HCT116 (cell line): ENCODE data around the gene PLPPR2. TPM values are rescaled to one million over a fixed set of nuclear protein-coding genes. Genes with fewer than 3 reads are reported as not detected.

Experiments
- ATAC-seq: fragments of 200-7000 bp; cut with Tn5 transposase; 2 replicates; pipeline ENCODE4 v1.9.1; 2020; ENCODE audit warnings: mild to moderate bottlenecking, moderate library complexity
- BruUV-seq: library from RNA; stranded (reverse); fragments of 400-500 nt; replicated peaks from 2 replicates; lab custom pipeline; 2021; lab: Mats Ljungman, UMichigan
- CTCF ChIA-PET: fragments of 300-600 bp; sonication (Branson Sonifier 250); formaldehyde crosslinking; loops from one replicate; lab custom pipeline; 2021; ENCODE audit warnings: antibody characterized with exemption; lab: Charles Lee
- POLR2A ChIA-PET: fragments of 300-600, 350-600 bp; sonication (Branson Sonifier 250); formaldehyde crosslinking; loops from one replicate; lab custom pipeline; 2021; ENCODE audit warnings: antibody characterized with exemption; lab: Charles Lee
- RAD21 ChIA-PET, 2 experiments: fragments of 300-600 bp; sonication (Branson Sonifier 250); formaldehyde crosslinking; loops; one replicate each; lab custom pipeline; 2023; ENCODE audit warnings: low total read pairs in 2 of 2; ENCODE audit not compliant: uncharacterized antibody in 2 of 2, unreplicated experiment in 2 of 2, low non-redundant PET in 1 of 2; lab: Charles Lee
- DNase-seq: peaks from one replicate; pipeline ENCODE4 v3.0.0-alpha.2; 2010; ENCODE audit warnings: low read depth, low spot score
- H2AFZ ChIP-seq: fragments of 200-600 bp; shearing (Covaris generic), sonication (generic); 2 replicates; pipeline ENCODE4 v1.6.1; 2017; ENCODE audit warnings: low read depth, mixed run types, mixed read lengths, antibody characterized with exemption, low read length; ENCODE audit not compliant: poor library complexity, severe bottlenecking
- H3K27ac ChIP-seq: 2 replicates; pipeline ENCODE4 v1.5.1; 2012; ENCODE audit warnings: low read depth, low read length
- H3K27me3 ChIP-seq: fragments of 200-600 bp; sonication (generic); 2 replicates; pipeline ENCODE4 v1.6.1; 2016; ENCODE audit warnings: mixed run types, low read length, mixed read lengths; ENCODE audit not compliant: insufficient read depth
- H3K36me3 ChIP-seq, 2 experiments: fragments of 200-500 bp in 1 of 2; fragments of 200-600 bp in 1 of 2; sonication (Bioruptor generic) in 1 of 2; sonication (generic) in 1 of 2; 2 replicates each; pipeline versions ENCODE4 v1.5.1 to v1.6.1; 2014 to 2016; ENCODE audit warnings: low read length in 2 of 2, inconsistent platforms in 1 of 2, mixed read lengths in 1 of 2, mixed run types in 1 of 2; ENCODE audit not compliant: insufficient read depth in 2 of 2, control insufficient read depth in 1 of 2
- H3K4me1 ChIP-seq, 2 experiments: fragments of 200-600 bp in 1 of 2; sonication (generic) in 1 of 2; 2 replicates each; pipeline versions ENCODE4 v1.5.1 to v1.6.1; 2012 to 2017; ENCODE audit warnings: low read length in 2 of 2, inconsistent platforms in 1 of 2, mild to moderate bottlenecking in 1 of 2, mixed read lengths in 1 of 2, mixed run types in 1 of 2, moderate library complexity in 1 of 2; ENCODE audit not compliant: insufficient read depth in 2 of 2, control insufficient read depth in 1 of 2
- H3K4me2 ChIP-seq: fragments of 200-600 bp; sonication (generic); 2 replicates; pipeline ENCODE4 v1.6.1; 2017; ENCODE audit warnings: mixed run types, low read length, mixed read lengths
- H3K4me3 ChIP-seq, 2 experiments: fragments of 200-600 bp in 1 of 2; sonication (generic) in 1 of 2; replicated peaks in 1 of 2; 2 replicates each; pipeline ENCODE4 v1.5.1; 2011 to 2016; ENCODE audit warnings: low read length in 2 of 2, control low read depth in 1 of 2, low read depth in 1 of 2, mild to moderate bottlenecking in 1 of 2, mixed read lengths in 1 of 2, mixed run types in 1 of 2
- H3K79me2 ChIP-seq: fragments of 200-600 bp; sonication (generic); 2 replicates; pipeline ENCODE4 v1.6.1; 2017; ENCODE audit warnings: mild to moderate bottlenecking, mixed run types, low read length, moderate library complexity, mixed read lengths; ENCODE audit not compliant: insufficient read depth
- H3K9ac ChIP-seq: fragments of 200-600 bp; sonication (generic); 2 replicates; pipeline ENCODE4 v1.6.1; 2016; ENCODE audit warnings: low read length, mixed read lengths
- H3K9me2 ChIP-seq: fragments of 200-600 bp; sonication (generic), shearing (Covaris generic); 2 replicates; pipeline ENCODE4 v1.6.1; 2017; ENCODE audit warnings: mixed run types, mild to moderate bottlenecking, moderate library complexity; ENCODE audit not compliant: insufficient read depth
- H3K9me3 ChIP-seq, 2 experiments: fragments of 200-500 bp in 1 of 2; fragments of 200-600 bp in 1 of 2; sonication (Bioruptor generic) in 1 of 2; sonication (generic) in 1 of 2; 2 replicates each; pipeline ENCODE4 v1.6.1; 2014 to 2017; ENCODE audit warnings: low read length in 2 of 2, mixed read lengths in 2 of 2, inconsistent platforms in 1 of 2, low read depth in 1 of 2, mild to moderate bottlenecking in 1 of 2, mixed run types in 1 of 2, moderate library complexity in 1 of 2; ENCODE audit not compliant: control insufficient read depth in 1 of 2, insufficient read depth in 1 of 2
- H4K20me1 ChIP-seq: fragments of 200-600 bp; sonication (generic), shearing (Covaris generic); 2 replicates; pipeline ENCODE4 v1.6.1; 2017; ENCODE audit warnings: mixed run types, mild to moderate bottlenecking, moderate library complexity; ENCODE audit not compliant: insufficient read depth
- ATF3 ChIP-seq: IDR thresholded peaks from 2 replicates; pipeline ENCODE4 v1.6.1; 2012
- CEBPB ChIP-seq: IDR thresholded peaks from 2 replicates; pipeline ENCODE4 v1.6.1; 2012; ENCODE audit warnings: low read depth
- EGR1 ChIP-seq: IDR thresholded peaks from 2 replicates; pipeline ENCODE4 v1.6.1; 2012; ENCODE audit warnings: low read depth
- ELF1 ChIP-seq: IDR thresholded peaks from 2 replicates; pipeline ENCODE4 v1.6.1; 2012; ENCODE audit warnings: low read depth, borderline replicate concordance
- EZH2 ChIP-seq: fragments of 200-600 bp; sonication (generic); IDR thresholded peaks from 2 replicates; pipeline ENCODE4 v1.6.1; 2017; ENCODE audit warnings: antibody characterized with exemption, mixed run types
- FOSL1 ChIP-seq: IDR thresholded peaks from 2 replicates; pipeline ENCODE4 v1.6.1; 2012; ENCODE audit warnings: low read depth
- JUND ChIP-seq: IDR thresholded peaks from 2 replicates; pipeline ENCODE4 v1.6.1; 2012
- POLR2A ChIP-seq: IDR thresholded peaks from 2 replicates; pipeline ENCODE4 v1.7.0; 2011; ENCODE audit warnings: borderline replicate concordance; ENCODE audit not compliant: insufficient read depth, insufficient read length; ENCODE audit errors: extremely low read depth
- POLR2AphosphoS5 ChIP-seq: IDR thresholded peaks from 2 replicates; pipeline ENCODE4 v1.6.1; 2011; ENCODE audit warnings: mild to moderate bottlenecking, low read depth, low read length, moderate library complexity
- RAD21 ChIP-seq: IDR thresholded peaks from 2 replicates; pipeline ENCODE4 v1.6.1; 2012; ENCODE audit warnings: low read depth, mild to moderate bottlenecking
- SIN3A ChIP-seq: IDR thresholded peaks from 2 replicates; pipeline ENCODE4 v1.6.1; 2012; ENCODE audit warnings: low read depth
- SP1 ChIP-seq: IDR thresholded peaks from 2 replicates; pipeline ENCODE4 v1.6.1; 2012; ENCODE audit warnings: low read depth
- SRF ChIP-seq: IDR thresholded peaks from 2 replicates; pipeline ENCODE4 v1.6.1; 2012; ENCODE audit warnings: low read depth
- TCF7L2 ChIP-seq: IDR thresholded peaks from 2 replicates; pipeline ENCODE4 v1.7.0; 2011; ENCODE audit warnings: borderline replicate concordance, inconsistent platforms; ENCODE audit not compliant: insufficient read depth, insufficient read length; ENCODE audit errors: extremely low read depth
- YY1 ChIP-seq: IDR thresholded peaks from 2 replicates; pipeline ENCODE4 v1.6.1; 2011; ENCODE audit warnings: low read length, low read depth, moderate library complexity, mild to moderate bottlenecking; ENCODE audit not compliant: insufficient replicate concordance; ENCODE audit errors: extremely low read depth
- ZFX ChIP-seq: fragments of 450-650 bp; IDR thresholded peaks from 2 replicates; pipeline ENCODE4 v1.6.1; 2017
- ZNF274 ChIP-seq: fragments of 200-500 bp; sonication (Bioruptor generic); IDR thresholded peaks from 2 replicates; pipeline ENCODE4 v1.6.1; 2014; ENCODE audit warnings: mild to moderate bottlenecking, low read depth, low read length, inconsistent platforms
- intact Hi-C: fragments of 100-400 bp; cut with micrococcal nuclease; formaldehyde crosslinking; loops from 2 replicates; pipeline ENCODE4 v1.10.0; 2022
- total RNA-seq: library from RNA; stranded (reverse); gene quantifications from one replicate; pipeline ENCODE4 v1.2.1, GENCODE V29; 2021; ENCODE audit not compliant: unreplicated experiment

PLPPR2 gene
- total RNA-seq, 1 experiment from 2014 or later, result 23.2 TPM

GRCh38 chr19:11399667-11400066 lies 44.4 kb downstream of the PLPPR2 start:
- Histone ChIP-seq H3K79me2 (no peaks in the 10 kb centered on the region), H3K27ac (no peak overlapping the region), H3K27me3 (no peaks in the 10 kb centered on the region), H3K36me3 (peaks cover 20 to 26% of the 10 kb centered on the region in 2 experiments; a peak in 3 of 4 replicates), H3K4me3 (no peak overlapping the region), H4K20me1 (no peaks in the 10 kb centered on the region), H2AFZ (no peak overlapping the region), H3K4me1 (no peaks in the 10 kb centered on the region), H3K9ac (no peak overlapping the region), H3K9me2 (no peaks in the 10 kb centered on the region), H3K4me2 (no peak overlapping the region), H3K9me3 (no peaks in the 10 kb centered on the region)
- intact Hi-C loops, result no loop called here
- BruUV-seq, result no TSS peak
- ATAC-seq, result no peak
- TF ChIP-seq ZFX, result no peak
- TF ChIP-seq SIN3A, result no peak
- no peak for TF ChIP-seq SRF
- TF ChIP-seq ZNF274, result no peak
- no peak for TF ChIP-seq FOSL1
- TF ChIP-seq POLR2AphosphoS5, result no peak
- no peak for TF ChIP-seq POLR2A
- DNase-seq, result no peak
- ChIA-PET POLR2A (no interaction called here), CTCF (no interaction called here), RAD21 (no interaction called here)

GRCh38 chr19:11400798-11401197 lies 45.6 kb downstream of the PLPPR2 start:
- Histone ChIP-seq H3K9me3 (no peaks in the 10 kb centered on the region), H3K9me2 (no peaks in the 10 kb centered on the region), H3K4me2 (no peak overlapping the region), H2AFZ (no peak overlapping the region), H3K36me3 (peaks cover 20 to 26% of the 10 kb centered on the region in 2 experiments; a peak in 3 of 4 replicates), H3K27ac (no peak overlapping the region), H4K20me1 (no peaks in the 10 kb centered on the region), H3K27me3 (no peaks in the 10 kb centered on the region), H3K9ac (no peak overlapping the region), H3K79me2 (no peaks in the 10 kb centered on the region), H3K4me1 (no peaks in the 10 kb centered on the region), H3K4me3 (no peak overlapping the region)
- no peak for TF ChIP-seq SRF
- TF ChIP-seq EGR1, result no peak
- TF ChIP-seq YY1, result no peak
- TF ChIP-seq EZH2, result no peak
- TF ChIP-seq ELF1, result no peak
- no peak for TF ChIP-seq TCF7L2
- no peak for TF ChIP-seq POLR2AphosphoS5
- no peak for TF ChIP-seq JUND
- TF ChIP-seq RAD21, result no peak
- no peak for TF ChIP-seq SIN3A
- no peak for TF ChIP-seq ZFX
- no peak for TF ChIP-seq SP1
- no peak for TF ChIP-seq CEBPB
- no peak for TF ChIP-seq ATF3
- ChIA-PET POLR2A (no interaction called here), RAD21 (no interaction called here), CTCF (interaction anchor here (1.9 kb wide), 1 partner anchor 19 kb away, joined by 4 read pairs; no protein-coding TSS in a partner anchor)
- intact Hi-C loops, result no loop called here
- DNase-seq (no peak), ATAC-seq (no peak)
- BruUV-seq, result no TSS peak
